DMS53 treated with DMSO at 0.1 percent for 48 hours (cell line): ENCODE data around the gene CUBN.

ENCODE experiments used
- DNase-seq: peaks from one replicate; lab custom pipeline; 2025; ENCODE audit not compliant: unreplicated experiment; lab: John Stamatoyannopoulos, UW

The CUBN gene

GRCh38 chr10:17109046-17109445 is 20.6 kb downstream of the CUBN start:
- no peak for DNase-seq

- DNase-seq = no peak
Observed at GRCh38 chr10:17106991-17107390, 22.6 kb downstream of the CUBN start.

- no peak for DNase-seq
Observed at GRCh38 chr10:17101910-17102266, 27.7 kb downstream of the CUBN start.

GRCh38 chr10:17101257-17101909 is 28.2 kb downstream of the CUBN start:
- DNase-seq = peak; percentile 21

GRCh38 chr10:17100586-17100985 is 29.0 kb downstream of the CUBN start:
- no peak for DNase-seq

GRCh38 chr10:17098012-17098411 is 31.6 kb downstream of the CUBN start:
- DNase-seq = no peak

- no peak for DNase-seq
Observed at GRCh38 chr10:17094844-17095243, 34.8 kb downstream of the CUBN start.

GRCh38 chr10:17092986-17093803 is 36.4 kb downstream of the CUBN start:
- DNase-seq = no peak

- no peak for DNase-seq
Observed at GRCh38 chr10:17092216-17092944, 37.2 kb downstream of the CUBN start.

- no peak for DNase-seq
Observed at GRCh38 chr10:17088118-17088806, 41.3 kb downstream of the CUBN start.

GRCh38 chr10:17086865-17087367 is 42.7 kb downstream of the CUBN start:
- no peak for DNase-seq

GRCh38 chr10:17085011-17085725 is 44.4 kb downstream of the CUBN start:
- DNase-seq = no peak

GRCh38 chr10:17084258-17084657 is 45.4 kb downstream of the CUBN start:
- DNase-seq = no peak

GRCh38 chr10:17081431-17081830 is 48.2 kb downstream of the CUBN start:
- no peak for DNase-seq

GRCh38 chr10:17077890-17078289 is 51.7 kb downstream of the CUBN start:
- DNase-seq = no peak

- no peak for DNase-seq
Observed at GRCh38 chr10:17077346-17077781, 52.2 kb downstream of the CUBN start.

- no peak for DNase-seq
Observed at GRCh38 chr10:17076626-17077345, 52.8 kb downstream of the CUBN start.

- DNase-seq = no peak
Observed at GRCh38 chr10:17075533-17076359, 53.9 kb downstream of the CUBN start.

GRCh38 chr10:17074541-17074847 is 55.1 kb downstream of the CUBN start:
- no peak for DNase-seq
